ENCODE results near the gene UNKL.

DNA sequence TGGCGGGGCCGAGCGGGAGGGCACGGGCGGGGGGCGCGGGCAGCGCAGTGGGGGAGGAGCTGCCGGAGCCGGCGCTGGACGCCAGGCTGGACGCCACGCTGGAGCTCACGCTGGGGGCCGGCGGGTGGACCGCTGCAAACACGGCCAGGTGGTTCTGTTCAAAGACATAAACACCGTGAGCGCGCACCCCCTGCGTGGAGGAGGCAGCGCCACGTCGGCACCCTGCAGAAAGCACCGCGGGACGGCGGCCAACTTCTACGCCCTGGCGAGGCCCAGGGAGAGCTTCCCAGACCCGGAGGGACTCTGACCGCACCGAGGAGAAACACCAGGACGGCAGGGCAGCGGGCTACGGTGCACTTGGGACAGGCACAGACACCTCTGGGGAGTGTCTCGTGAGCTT, 29.3 kb downstream of the UNKL start:
- TF ChIP-seq, protein P1, sequence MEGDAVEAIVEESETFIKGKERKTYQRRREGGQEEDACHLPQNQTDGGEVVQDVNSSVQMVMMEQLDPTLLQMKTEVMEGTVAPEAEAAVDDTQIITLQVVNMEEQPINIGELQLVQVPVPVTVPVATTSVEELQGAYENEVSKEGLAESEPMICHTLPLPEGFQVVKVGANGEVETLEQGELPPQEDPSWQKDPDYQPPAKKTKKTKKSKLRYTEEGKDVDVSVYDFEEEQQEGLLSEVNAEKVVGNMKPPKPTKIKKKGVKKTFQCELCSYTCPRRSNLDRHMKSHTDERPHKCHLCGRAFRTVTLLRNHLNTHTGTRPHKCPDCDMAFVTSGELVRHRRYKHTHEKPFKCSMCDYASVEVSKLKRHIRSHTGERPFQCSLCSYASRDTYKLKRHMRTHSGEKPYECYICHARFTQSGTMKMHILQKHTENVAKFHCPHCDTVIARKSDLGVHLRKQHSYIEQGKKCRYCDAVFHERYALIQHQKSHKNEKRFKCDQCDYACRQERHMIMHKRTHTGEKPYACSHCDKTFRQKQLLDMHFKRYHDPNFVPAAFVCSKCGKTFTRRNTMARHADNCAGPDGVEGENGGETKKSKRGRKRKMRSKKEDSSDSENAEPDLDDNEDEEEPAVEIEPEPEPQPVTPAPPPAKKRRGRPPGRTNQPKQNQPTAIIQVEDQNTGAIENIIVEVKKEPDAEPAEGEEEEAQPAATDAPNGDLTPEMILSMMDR (IDR thresholded peaks at IDR 0.05) = no peak
- TF ChIP-seq POLR2A (IDR thresholded peaks at IDR 0.05) = no peak
